ENCODE measurements around the gene ITIH3. TPM values are rescaled to one million over a fixed set of nuclear protein-coding genes. Genes with fewer than 3 reads are reported as not detected.
A peak's percentile ranks its signal among the peaks of the same experiment; 100 is the strongest.

The ITIH3 gene
- total RNA-seq, 4 donors from 2014 or later, result 0.48 to 11.8 (median 5.6) TPM

- Histone ChIP-seq H3K27me3 (no peaks in the 10 kb centered on the region), H3K36me3 (no peaks in the 10 kb centered on the region), H3K4me3 (no peak within 1 kb of the TSS), H3K4me1 (no peaks in the 10 kb centered on the region), H3K27ac (no peak within 1 kb of the TSS), H3K9me3 (no peaks in the 10 kb centered on the region)
- peak in 1 of 2 donors; percentile 13 for DNase-seq
- TF ChIP-seq, protein P1, sequence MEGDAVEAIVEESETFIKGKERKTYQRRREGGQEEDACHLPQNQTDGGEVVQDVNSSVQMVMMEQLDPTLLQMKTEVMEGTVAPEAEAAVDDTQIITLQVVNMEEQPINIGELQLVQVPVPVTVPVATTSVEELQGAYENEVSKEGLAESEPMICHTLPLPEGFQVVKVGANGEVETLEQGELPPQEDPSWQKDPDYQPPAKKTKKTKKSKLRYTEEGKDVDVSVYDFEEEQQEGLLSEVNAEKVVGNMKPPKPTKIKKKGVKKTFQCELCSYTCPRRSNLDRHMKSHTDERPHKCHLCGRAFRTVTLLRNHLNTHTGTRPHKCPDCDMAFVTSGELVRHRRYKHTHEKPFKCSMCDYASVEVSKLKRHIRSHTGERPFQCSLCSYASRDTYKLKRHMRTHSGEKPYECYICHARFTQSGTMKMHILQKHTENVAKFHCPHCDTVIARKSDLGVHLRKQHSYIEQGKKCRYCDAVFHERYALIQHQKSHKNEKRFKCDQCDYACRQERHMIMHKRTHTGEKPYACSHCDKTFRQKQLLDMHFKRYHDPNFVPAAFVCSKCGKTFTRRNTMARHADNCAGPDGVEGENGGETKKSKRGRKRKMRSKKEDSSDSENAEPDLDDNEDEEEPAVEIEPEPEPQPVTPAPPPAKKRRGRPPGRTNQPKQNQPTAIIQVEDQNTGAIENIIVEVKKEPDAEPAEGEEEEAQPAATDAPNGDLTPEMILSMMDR (IDR thresholded peaks at IDR 0.05), result no peak
- TF ChIP-seq POLR2A (IDR thresholded peaks at IDR 0.05), result no peak
- intact Hi-C loops (cut with DNase I; ENCODE audit: low total_unique reads), result no loop called here
Measured at GRCh38 chr3:52777127-52777958, 17.3 kb upstream of the ITIH3 start, which contains the start of gene ITIH1. Gene ITIH1 (plus strand): TSS chr3:52777599. CDS start chr3:52777616, 17 bp downstream.

- TF ChIP-seq, protein P1 (IDR thresholded peaks at IDR 0.05), result no peak
- no peak for TF ChIP-seq POLR2A (IDR thresholded peaks at IDR 0.05)
- Histone ChIP-seq H3K4me3 (no peak overlapping the region), H3K27me3 (no peaks in the 10 kb centered on the region), H3K36me3 (no peaks in the 10 kb centered on the region), H3K4me1 (no peaks in the 10 kb centered on the region), H3K9me3 (no peaks in the 10 kb centered on the region), H3K27ac (no peak overlapping the region)
- DNase-seq, result peak in 1 of 2 donors; percentile 7
- intact Hi-C loops (cut with DNase I; ENCODE audit: low total_unique reads), result no loop called here
Measured at GRCh38 chr3:52777959-52778805, 16.4 kb upstream of the ITIH3 start.

GRCh38 chr3:52779011-52779836, 15.4 kb upstream of the ITIH3 start:
- H3K36me3 ChIP-seq, result no peaks in the 10 kb centered on the region
- intact Hi-C loops (cut with DNase I; ENCODE audit: low total_unique reads), result no loop called here
- H3K4me3 ChIP-seq, result no peak overlapping the region
- TF ChIP-seq, protein P1 (IDR thresholded peaks at IDR 0.05), result no peak
- no peak for TF ChIP-seq POLR2A (IDR thresholded peaks at IDR 0.05)
- no peak overlapping the region for H3K27ac ChIP-seq
- no peaks in the 10 kb centered on the region for H3K9me3 ChIP-seq
- no peaks in the 10 kb centered on the region for H3K27me3 ChIP-seq
- no peak for DNase-seq
- H3K4me1 ChIP-seq, result no peaks in the 10 kb centered on the region

DNA sequence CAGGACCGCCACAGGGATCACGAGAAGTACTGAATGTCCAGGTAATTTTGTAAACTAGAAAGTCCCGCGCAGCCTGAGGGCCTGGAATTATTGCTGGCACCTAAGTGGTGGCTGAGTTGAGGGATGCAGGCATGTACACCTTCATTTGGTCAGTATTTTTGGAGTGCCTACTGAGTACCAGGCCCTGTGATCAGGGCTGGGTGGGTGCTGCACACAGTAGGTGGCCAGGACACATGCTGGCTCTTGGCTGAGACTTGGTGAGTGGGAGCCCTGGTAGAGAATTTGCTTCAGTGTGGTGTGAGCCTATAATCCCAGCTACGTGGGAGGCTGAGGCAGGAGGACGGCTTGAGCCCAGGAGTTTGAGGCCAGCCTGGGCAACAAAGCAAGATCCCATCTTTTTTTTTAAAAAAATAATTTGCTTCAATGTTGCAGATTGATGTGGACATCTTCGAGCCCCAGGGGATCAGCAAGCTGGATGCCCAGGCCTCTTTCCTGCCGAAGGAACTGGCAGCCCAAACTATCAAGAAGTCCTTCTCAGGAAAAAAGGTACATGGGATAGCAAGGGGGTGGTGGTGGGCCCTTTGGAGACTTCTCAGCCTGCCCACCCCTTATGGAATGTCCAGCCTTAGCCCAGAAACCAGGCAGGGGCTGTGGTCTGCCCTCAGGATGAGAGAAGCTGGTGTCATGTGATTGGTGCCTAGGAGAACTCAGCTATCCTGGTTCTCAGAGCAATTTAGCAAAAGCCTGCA, 14.6 kb upstream of the ITIH3 start:
- no peak overlapping the region for H3K4me3 ChIP-seq
- H3K27me3 ChIP-seq, result no peaks in the 10 kb centered on the region
- no peaks in the 10 kb centered on the region for H3K4me1 ChIP-seq
- intact Hi-C loops (cut with DNase I; ENCODE audit: low total_unique reads), result no loop called here
- no peak for DNase-seq
- no peak overlapping the region for H3K27ac ChIP-seq
- H3K9me3 ChIP-seq, result no peaks in the 10 kb centered on the region
- no peaks in the 10 kb centered on the region for H3K36me3 ChIP-seq
- no peak for TF ChIP-seq POLR2A (IDR thresholded peaks at IDR 0.05)
- TF ChIP-seq, protein P1 (IDR thresholded peaks at IDR 0.05), result no peak

Data from uterus (tissue), 4 donors.